IMR-90 (cell line): ENCODE measurements around the gene RIPK1. TPM values are rescaled to one million over a fixed set of nuclear protein-coding genes. Genes with fewer than 3 reads are reported as not detected.

Experiments
- ATAC-seq: fragments of 200-7000 bp; cut with Tn5 transposase; 2 replicates; pipeline ENCODE4 v1.9.1; 2020; ENCODE audit warnings: low read depth, mild to moderate bottlenecking, moderate library complexity
- BruUV-seq: library from RNA; stranded (reverse); fragments of 400-500 nt; replicated peaks from 2 replicates; lab custom pipeline; 2021; lab: Mats Ljungman, UMichigan
- CTCF ChIA-PET: fragments of 300-600 bp; formaldehyde crosslinking; extraction: SDS; loops from one replicate; lab custom pipeline; 2021; ENCODE audit warnings: antibody characterized with exemption; lab: Yijun Ruan, JAX
- POLR2A ChIA-PET: fragments of 300-600 bp; sonication (Branson Sonifier 250); formaldehyde crosslinking; loops from one replicate; lab custom pipeline; 2022; ENCODE audit warnings: antibody characterized with exemption; ENCODE audit not compliant: unreplicated experiment; lab: Charles Lee
- DNase-seq: peaks from one replicate; pipeline ENCODE4 v3.0.0; 2013
- H2AFZ ChIP-seq: replicated peaks from 2 replicates; pipeline ENCODE3; 2013; ENCODE audit warnings: low read length, mild to moderate bottlenecking; ENCODE audit not compliant: poor library complexity
- H2AK5ac ChIP-seq: 2 replicates; pipeline ENCODE4 v1.6.1; 2013; ENCODE audit warnings: low read depth, low read length, inconsistent platforms
- H2AK9ac ChIP-seq: replicated peaks from 2 replicates; pipeline ENCODE3; 2013; ENCODE audit warnings: mild to moderate bottlenecking, low read depth, low read length, moderate library complexity; ENCODE audit not compliant: poor library complexity
- H2BK120ac ChIP-seq: 2 replicates; pipeline ENCODE4 v1.6.1; 2013; ENCODE audit warnings: low read depth, low read length, inconsistent platforms
- H2BK15ac ChIP-seq: 3 replicates; pipeline ENCODE4 v1.6.1; 2013; ENCODE audit warnings: low read depth, low read length, inconsistent platforms
- H2BK20ac ChIP-seq: 2 replicates; pipeline ENCODE4 v1.6.1; 2013; ENCODE audit warnings: low read depth, mild to moderate bottlenecking, inconsistent platforms, low read length, moderate library complexity
- H2BK5ac ChIP-seq: 2 replicates; pipeline ENCODE4 v1.6.1; 2013; ENCODE audit warnings: mild to moderate bottlenecking, low read depth, low read length, inconsistent platforms; ENCODE audit not compliant: poor library complexity, severe bottlenecking
- H3K14ac ChIP-seq: replicated peaks from 2 replicates; pipeline ENCODE4 v1.6.1; 2013; ENCODE audit warnings: low read depth, low read length, inconsistent platforms
- H3K18ac ChIP-seq: 2 replicates; pipeline ENCODE4 v1.6.1; 2013; ENCODE audit warnings: low read depth, low read length, control low read depth
- H3K23ac ChIP-seq: 2 replicates; pipeline ENCODE4 v1.6.1; 2013; ENCODE audit warnings: low read depth, low read length, inconsistent platforms
- H3K27ac ChIP-seq: 2 replicates; pipeline ENCODE4 v1.5.1; 2013; ENCODE audit warnings: mild to moderate bottlenecking, control low read depth, low read length; ENCODE audit not compliant: insufficient read depth
- H3K27me3 ChIP-seq: 2 replicates; pipeline ENCODE4 v1.6.1; 2013; ENCODE audit warnings: low read length; ENCODE audit not compliant: control insufficient read depth, insufficient read depth
- H3K36me3 ChIP-seq: 2 replicates; pipeline ENCODE4 v1.6.1; 2013; ENCODE audit warnings: low read length, mixed read lengths; ENCODE audit not compliant: control insufficient read depth, insufficient read depth
- H3K4ac ChIP-seq: 2 replicates; pipeline ENCODE4 v1.6.1; 2013; ENCODE audit warnings: low read depth, low read length, inconsistent platforms
- H3K4me1 ChIP-seq: 2 replicates; pipeline ENCODE4 v1.6.1; 2013; ENCODE audit warnings: low read length, mixed read lengths; ENCODE audit not compliant: control insufficient read depth, insufficient read depth
- H3K4me2 ChIP-seq: 2 replicates; pipeline ENCODE4 v1.6.1; 2013; ENCODE audit warnings: low read depth, mild to moderate bottlenecking, control low read depth, low read length, moderate library complexity
- H3K4me3 ChIP-seq: 2 replicates; pipeline ENCODE4 v1.5.1; 2013; ENCODE audit warnings: low read depth, mild to moderate bottlenecking, control low read depth, low read length, moderate library complexity; ENCODE audit not compliant: insufficient read depth
- H3K56ac ChIP-seq: 2 replicates; pipeline ENCODE4 v1.6.1; 2013; ENCODE audit warnings: low read length, inconsistent platforms; ENCODE audit not compliant: insufficient read depth; ENCODE audit errors: extremely low read depth
- H3K79me1 ChIP-seq, 2 experiments: 2 replicates each; pipeline ENCODE4 v1.6.1; 2013; ENCODE audit warnings: low read length in 2 of 2, inconsistent platforms in 1 of 2, low read depth in 1 of 2
- H3K9ac ChIP-seq: 2 replicates; pipeline ENCODE4 v1.6.1; 2013; ENCODE audit warnings: low read depth, low read length, control low read depth
- H3K9me1 ChIP-seq: 2 replicates; pipeline ENCODE4 v1.6.1; 2013; ENCODE audit warnings: low read length, inconsistent platforms; ENCODE audit not compliant: insufficient read depth
- H3K9me3 ChIP-seq: 2 replicates; pipeline ENCODE4 v1.6.1; 2013; ENCODE audit warnings: low read length; ENCODE audit not compliant: control insufficient read depth, insufficient read depth
- H4K20me1 ChIP-seq: 2 replicates; pipeline ENCODE4 v1.6.1; 2013; ENCODE audit warnings: low read length, inconsistent platforms; ENCODE audit not compliant: insufficient read depth
- H4K5ac ChIP-seq: 2 replicates; pipeline ENCODE4 v1.6.1; 2013; ENCODE audit warnings: mild to moderate bottlenecking, low read depth, low read length, control low read depth
- H4K8ac ChIP-seq, 2 experiments: 2 replicates each; pipeline ENCODE4 v1.6.1; 2013; ENCODE audit warnings: low read depth in 2 of 2, low read length in 2 of 2, control low read depth in 1 of 2, inconsistent platforms in 1 of 2
- H4K91ac ChIP-seq: 2 replicates; pipeline ENCODE4 v1.6.1; 2013; ENCODE audit warnings: low read depth, low read length, inconsistent platforms; ENCODE audit not compliant: insufficient read depth
- BHLHE40 ChIP-seq: fragments of 150-350 bp; IDR thresholded peaks from 2 replicates; pipeline ENCODE4 v1.6.1; 2016; ENCODE audit warnings: mild to moderate bottlenecking, low read depth, low read length
- CEBPB ChIP-seq: IDR thresholded peaks from 2 replicates; pipeline ENCODE4 v1.6.1; 2012; ENCODE audit warnings: low read depth, low read length, improper control_type of control experiment
- CHD1 ChIP-seq: IDR thresholded peaks from 2 replicates; pipeline ENCODE4 v1.6.1; 2012; ENCODE audit warnings: low read depth, low read length, improper control_type of control experiment
- CTCF ChIP-seq: conservative IDR thresholded peaks from 2 replicates; pipeline ENCODE4 v1.5.1; 2012; ENCODE audit warnings: mild to moderate bottlenecking, low read depth, low read length, improper control_type of control experiment
- ELK1 ChIP-seq: fragments of 150-350 bp; IDR thresholded peaks from 2 replicates; pipeline ENCODE4 v1.6.1; 2016; ENCODE audit warnings: low read depth, mild to moderate bottlenecking, low read length, moderate library complexity, borderline replicate concordance
- FOS ChIP-seq: fragments of 150-350 bp; IDR thresholded peaks from 2 replicates; pipeline ENCODE4 v1.6.1; 2016; ENCODE audit warnings: low read depth, low read length
- MAFK ChIP-seq: IDR thresholded peaks from 2 replicates; pipeline ENCODE4 v1.6.1; 2012; ENCODE audit warnings: low read depth, low read length, improper control_type of control experiment
- MAZ ChIP-seq: IDR thresholded peaks from 2 replicates; pipeline ENCODE4 v1.6.1; 2012; ENCODE audit warnings: low read depth, mild to moderate bottlenecking, low read length, improper control_type of control experiment, moderate library complexity, borderline replicate concordance
- MXI1 ChIP-seq: IDR thresholded peaks from 2 replicates; pipeline ENCODE4 v1.6.1; 2012; ENCODE audit warnings: low read depth, mild to moderate bottlenecking, low read length, moderate library complexity, borderline replicate concordance
- NFE2L2 ChIP-seq: fragments of 150-350 bp; IDR thresholded peaks from 2 replicates; pipeline ENCODE4 v1.6.1; 2016; ENCODE audit warnings: low read depth, mild to moderate bottlenecking, low read length
- POLR2A ChIP-seq: IDR thresholded peaks from 2 replicates; pipeline ENCODE4 v1.6.1; 2012; ENCODE audit warnings: mild to moderate bottlenecking, low read depth, low read length
- RAD21 ChIP-seq: IDR thresholded peaks from 2 replicates; pipeline ENCODE4 v1.6.1; 2012; ENCODE audit warnings: low read length, improper control_type of control experiment
- RCOR1 ChIP-seq: IDR thresholded peaks from 2 replicates; pipeline ENCODE4 v1.6.1; 2012; ENCODE audit warnings: mild to moderate bottlenecking, low read length, improper control_type of control experiment; ENCODE audit not compliant: insufficient replicate concordance
- RFX5 ChIP-seq: IDR thresholded peaks from 2 replicates; pipeline ENCODE4 v1.8.0; 2012; ENCODE audit warnings: low read depth, mild to moderate bottlenecking, low read length, moderate library complexity
- SMC3 ChIP-seq: fragments of 150-350 bp; IDR thresholded peaks from 2 replicates; pipeline ENCODE4 v1.6.1; 2016; ENCODE audit warnings: low read depth, mild to moderate bottlenecking, antibody characterized with exemption, low read length, moderate library complexity
- USF2 ChIP-seq: fragments of 150-350 bp; IDR thresholded peaks from 2 replicates; pipeline ENCODE4 v1.6.1; 2017; ENCODE audit warnings: mild to moderate bottlenecking, antibody characterized with exemption, low read length, low read depth
- WGBS, 2 experiments: methylation state at CpG; one replicate each; pipeline versions ENCODE4 v1.1.5 to v1.1.7; 2013; ENCODE audit warnings: missing lambda C conversion rate in 2 of 2; ENCODE audit not compliant: insufficient read length in 1 of 2; ENCODE audit errors: extremely low coverage in 2 of 2; 5-methylcytosine and 5-hydroxymethylcytosine counted together
- dilution Hi-C: fragments of 300-500 bp; cut with HindIII; formaldehyde crosslinking; loops from one replicate; pipeline ENCODE4 v1.14.3; 2018; ENCODE audit warnings: low sequenced_read_pairs; ENCODE audit not compliant: unreplicated experiment
- in situ Hi-C: fragments of 300-500 bp; cut with MboI; formaldehyde crosslinking; loops from 3 replicates; pipeline ENCODE4 v1.14.3; 2019; ENCODE audit warnings: low sequenced_read_pairs, inconsistent platforms, mixed read lengths
- intact Hi-C: fragments of 100-400 bp; cut with micrococcal nuclease; formaldehyde crosslinking; loops from 2 replicates; pipeline ENCODE4 v1.10.0; 2022
- polyA plus RNA-seq, 3 experiments: library from polyadenylated mRNA; depleted of rRNA; stranded (reverse); fragments of >200 nt; gene quantifications; 2 replicates each; pipeline ENCODE4 v1.2.3, GENCODE V29; 2012; ENCODE audit warnings: low replicate concordance in 1 of 3
- total RNA-seq: library from RNA; depleted of rRNA; stranded (reverse); fragments of >200 nt; gene quantifications from 2 replicates; pipeline ENCODE4 v1.2.3, GENCODE V29; 2012

RIPK1 gene
- total and polyA plus RNA-seq, 2 of the 4 experiments (the other 2 are of a cell fraction): 12.6 to 25.6 TPM

- Histone ChIP-seq H3K36me3 (no peaks in the 10 kb centered on the region), H3K27ac (no peak overlapping the region), H3K79me1 (no peaks in the 10 kb centered on the region), H3K9me3 (no peaks in the 10 kb centered on the region), H4K91ac (no peak overlapping the region), H3K27me3 (peaks cover 16% of the 10 kb centered on the region), H2AK9ac (no peak overlapping the region), H3K23ac (no peak overlapping the region), H3K18ac (no peak overlapping the region), H3K9me1 (no peaks in the 10 kb centered on the region), H2BK120ac (no peak overlapping the region), H2AK5ac (no peak overlapping the region), H3K9ac (no peak overlapping the region), H4K20me1 (no peaks in the 10 kb centered on the region), H3K4me1 (peaks cover 2% of the 10 kb centered on the region; the same call in 1 of the 2 replicates), H2BK20ac (no peak overlapping the region), H2BK15ac (no peak overlapping the region), H3K14ac (no peak overlapping the region), H3K4me2 (no peak overlapping the region), H3K56ac (no peak overlapping the region), H3K4ac (no peak overlapping the region), H2BK5ac (no peak overlapping the region), H2AFZ (no peak overlapping the region), H4K8ac (no peak overlapping the region), H4K5ac (no peak overlapping the region), H3K4me3 (no peak overlapping the region)
- BruUV-seq: no TSS peak
- dilution Hi-C loops (no loop called here), in situ Hi-C loops (loop anchor here (5.0 kb wide), 1 partner anchor 33 kb away; no protein-coding TSS in a partner anchor), intact Hi-C loops (no loop called here)
- TF ChIP-seq MAZ (no peak), BHLHE40 (no peak), ELK1 (no peak), USF2 (no peak), RFX5 (no peak), CHD1 (no peak), NFE2L2 (no peak), FOS (no peak), CEBPB (no peak), SMC3 (no peak), POLR2A (no peak), RCOR1 (no peak), MAFK (no peak), RAD21 (no peak), MXI1 (no peak), CTCF (no peak)
- no CpG with 5 or more reads among the region's 1 CpG for WGBS, 2 experiments
- ATAC-seq (no peak), DNase-seq (no peak)
- ChIA-PET CTCF (no interaction called here), POLR2A (no interaction called here)
Observed at GRCh38 chr6:3045777-3046176, 22.5 kb upstream of the RIPK1 start.
